Amniotic stem cell (primary cell): ENCODE results near the gene C16orf90.
"Not testable (repeated sequence)": the region's sequence is repeated elsewhere in the genome, so short reads cannot be mapped to it uniquely, and the experiment has no call there.

ENCODE experiments used
- DNase-seq: peaks from one replicate; lab custom pipeline; 2025; lab: John Stamatoyannopoulos, UW

Gene C16orf90

DNA sequence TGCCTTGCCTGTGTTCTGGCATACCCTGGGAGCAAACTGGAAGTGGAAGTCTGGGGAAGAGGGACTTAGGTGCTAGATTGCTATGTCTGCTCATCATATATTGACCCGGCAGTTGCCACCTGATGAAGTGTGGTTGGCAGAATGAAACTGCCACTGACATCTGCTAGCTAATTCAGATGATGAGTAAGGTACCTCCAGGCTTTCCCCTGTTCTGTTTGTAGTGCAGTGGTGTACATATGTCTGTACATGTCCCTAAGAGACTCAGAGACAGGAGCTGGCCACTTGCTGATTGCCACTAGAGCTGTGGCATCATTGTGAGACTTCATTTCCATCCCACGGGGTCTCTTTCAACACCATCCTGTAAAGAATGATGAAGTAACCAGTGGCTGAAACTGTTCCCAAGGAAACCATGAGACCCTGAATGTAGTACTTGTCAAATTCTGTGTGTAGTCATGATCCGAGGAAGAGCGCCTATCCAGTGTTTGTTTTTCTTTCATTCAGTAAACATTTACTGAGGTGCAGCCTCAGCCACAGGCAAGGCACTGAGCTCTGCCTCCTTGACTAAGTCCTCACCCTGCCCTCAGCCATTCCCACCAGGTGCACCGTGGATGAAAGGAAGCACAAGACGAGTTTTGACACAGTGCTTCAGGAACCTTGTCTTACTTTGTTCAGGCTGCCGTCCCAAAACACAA is 18.7 kb upstream of the C16orf90 start:
- no peak for DNase-seq

DNA sequence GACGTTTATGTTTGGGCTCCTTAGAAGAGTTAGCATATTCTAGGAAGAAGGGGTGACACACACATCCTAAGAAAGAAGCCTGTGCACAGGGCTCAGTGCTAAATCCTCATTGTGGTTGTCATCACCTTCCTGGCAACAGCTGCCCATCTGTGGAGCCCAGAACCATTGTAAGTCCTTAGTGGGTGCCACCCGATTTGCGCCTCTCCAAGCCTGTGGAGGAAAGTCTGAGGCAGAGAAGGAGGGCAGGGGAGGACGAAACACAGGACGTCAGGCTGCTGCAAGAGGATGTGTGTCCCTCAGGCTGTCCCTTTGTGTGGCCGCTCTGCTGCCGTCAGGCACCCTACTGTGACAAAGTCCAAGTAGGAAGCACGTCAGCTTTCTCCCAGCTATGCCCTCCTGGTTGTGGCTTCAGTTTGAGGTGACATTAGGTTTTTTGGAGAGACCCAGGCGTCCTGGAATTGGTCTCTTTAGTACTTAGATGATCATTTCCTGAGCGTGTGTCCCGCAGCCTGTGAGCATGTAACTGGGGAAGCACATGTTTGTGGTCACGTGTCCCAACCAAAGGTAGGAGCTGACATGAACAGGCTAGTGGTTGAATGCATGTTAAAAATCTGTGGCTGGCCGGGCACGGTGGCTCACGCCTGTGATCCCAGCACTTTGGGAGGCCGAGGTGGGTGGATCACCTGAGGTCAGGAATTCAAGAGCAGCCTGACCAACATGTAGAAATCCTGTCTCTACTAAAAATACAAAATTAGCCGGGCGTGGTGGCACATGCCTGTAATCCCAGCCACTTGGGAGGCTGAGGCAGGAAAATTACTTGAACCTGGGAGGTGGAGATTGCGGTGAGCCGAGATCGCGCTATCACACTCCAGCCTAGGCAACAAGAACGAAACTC is 16.2 kb upstream of the C16orf90 start:
- no peak for DNase-seq

DNA sequence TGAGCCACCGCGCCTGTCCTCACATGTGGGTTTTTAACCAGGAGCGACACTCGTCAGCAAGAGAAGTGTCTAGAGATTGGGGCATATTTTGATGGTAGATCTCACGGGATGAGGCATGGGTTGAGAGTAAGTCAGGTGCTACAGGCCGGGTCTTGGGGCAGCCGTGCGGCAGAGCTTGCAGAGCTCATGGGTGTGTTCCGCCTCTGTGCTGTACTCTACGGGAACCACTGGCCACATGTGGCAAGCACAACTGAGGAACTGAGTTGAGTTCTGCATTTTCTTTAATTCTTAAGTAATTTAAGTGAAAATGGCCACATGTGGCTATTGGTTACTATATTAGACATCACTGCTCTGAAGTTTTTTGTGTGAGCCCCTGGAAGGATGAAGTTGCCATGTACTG is 15.1 kb upstream of the C16orf90 start:
- DNase-seq = no peak

DNA sequence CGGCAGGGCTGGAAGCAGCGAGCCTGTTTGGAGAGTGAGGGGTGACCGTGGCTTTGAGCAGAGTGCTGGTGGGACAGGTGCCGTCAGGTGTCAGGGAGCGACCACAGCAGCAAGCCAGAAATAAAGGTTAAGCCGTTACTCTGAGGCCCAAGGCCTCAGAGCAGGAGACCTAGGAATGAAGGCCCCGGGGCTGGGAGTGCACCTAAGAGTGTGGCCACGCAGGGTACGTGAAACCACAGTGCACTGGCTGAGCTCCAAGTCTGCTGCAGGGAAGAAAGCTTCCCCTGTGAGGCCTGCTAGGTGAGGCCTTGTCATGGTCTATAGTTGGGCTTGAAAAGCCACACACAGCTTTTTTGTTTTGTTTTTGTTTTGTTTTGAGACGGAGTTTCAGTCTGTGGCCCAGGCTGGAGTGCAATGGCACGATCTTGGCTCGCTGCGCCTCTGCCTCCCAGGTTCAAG is 14.2 kb upstream of the C16orf90 start:
- no peak for DNase-seq

DNA sequence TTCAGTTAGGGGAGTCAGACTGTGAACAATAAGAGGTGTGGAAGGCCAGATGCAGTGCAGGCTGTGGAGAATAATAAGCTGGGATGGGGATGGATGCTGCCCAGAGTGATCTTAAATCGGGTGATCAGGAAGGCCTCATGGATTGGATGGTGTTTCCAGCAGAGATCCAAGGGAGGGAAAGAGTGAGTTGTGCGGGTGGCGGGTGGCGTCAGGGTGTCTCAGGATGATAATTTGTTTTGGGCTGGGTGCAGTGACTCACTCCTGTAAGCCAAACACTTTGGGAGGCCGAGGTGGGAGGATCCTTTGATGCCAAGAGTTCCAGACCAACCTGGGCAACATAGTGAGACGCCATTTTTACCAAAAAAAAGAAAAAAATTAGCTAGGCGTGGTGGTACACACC is 13.4 kb upstream of the C16orf90 start:
- no peak for DNase-seq

DNA sequence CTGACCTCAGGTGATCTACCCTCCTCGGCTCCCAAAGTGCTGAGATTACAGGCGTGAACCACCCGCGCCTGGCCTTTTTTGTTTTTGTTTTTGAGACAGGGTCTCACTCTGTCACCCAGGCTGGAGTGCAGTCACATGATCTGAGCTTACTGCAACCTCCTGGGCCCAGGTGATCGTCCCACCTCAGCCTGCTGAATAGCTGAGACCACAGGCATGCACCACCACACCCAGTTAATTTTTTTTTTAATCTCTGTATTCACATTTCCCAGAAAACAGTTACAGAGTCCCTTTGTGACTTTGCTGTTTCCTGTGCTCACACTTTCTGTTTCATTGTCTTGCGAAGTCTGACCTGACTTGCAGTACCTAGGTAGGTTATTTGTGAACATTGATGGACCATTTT is 8.2 kb upstream of the C16orf90 start:
- DNase-seq = no peak

DNA sequence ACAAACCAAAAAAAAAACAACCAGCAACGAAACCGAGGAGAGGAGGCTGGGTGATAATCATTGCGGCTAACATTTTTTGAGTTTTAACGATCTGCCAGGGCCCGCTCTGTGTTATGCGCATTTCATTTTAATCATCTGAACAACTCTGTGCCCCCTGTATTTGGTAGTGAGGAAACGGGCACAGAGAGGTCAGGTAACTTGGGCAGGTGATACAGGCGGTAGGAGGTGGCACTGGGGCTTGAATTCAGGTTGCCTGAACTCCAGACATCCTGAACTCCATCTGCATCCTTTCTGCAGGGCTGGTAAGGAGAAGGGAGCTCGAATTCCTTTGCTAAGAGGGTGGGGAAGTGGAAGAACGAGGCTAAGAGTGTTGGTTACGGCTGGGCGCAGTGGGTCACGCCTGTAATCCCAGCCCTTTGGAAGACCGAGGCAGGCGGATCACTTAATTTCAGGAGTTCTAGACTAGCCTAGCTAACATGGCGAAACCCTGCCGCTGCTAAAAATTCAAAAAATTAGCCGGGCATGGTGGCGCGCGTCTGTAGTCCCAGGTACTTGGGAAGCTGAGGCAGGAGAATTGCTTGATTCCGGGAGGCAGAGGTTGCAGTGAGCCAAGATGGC is 6.6 kb upstream of the C16orf90 start:
- no peak for DNase-seq

DNA sequence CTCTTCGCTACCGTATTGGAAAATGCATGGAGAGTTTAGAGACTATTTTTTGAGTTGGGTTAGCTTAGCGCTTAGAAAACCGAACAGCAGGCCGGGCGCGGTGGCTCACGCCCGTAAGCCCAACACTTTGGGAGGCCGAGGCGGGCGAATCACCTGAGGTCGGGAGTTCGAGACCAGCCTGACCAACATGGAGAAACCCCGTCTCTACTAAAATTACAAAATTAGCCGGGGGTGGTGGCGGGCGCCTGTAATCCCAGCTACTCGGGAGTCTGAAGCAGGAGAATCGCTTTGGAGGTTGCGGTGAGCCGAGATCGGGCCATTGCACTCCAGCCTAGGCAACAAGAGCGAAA is 6.1 kb upstream of the C16orf90 start:
- DNase-seq = not testable (repeated sequence)

DNA sequence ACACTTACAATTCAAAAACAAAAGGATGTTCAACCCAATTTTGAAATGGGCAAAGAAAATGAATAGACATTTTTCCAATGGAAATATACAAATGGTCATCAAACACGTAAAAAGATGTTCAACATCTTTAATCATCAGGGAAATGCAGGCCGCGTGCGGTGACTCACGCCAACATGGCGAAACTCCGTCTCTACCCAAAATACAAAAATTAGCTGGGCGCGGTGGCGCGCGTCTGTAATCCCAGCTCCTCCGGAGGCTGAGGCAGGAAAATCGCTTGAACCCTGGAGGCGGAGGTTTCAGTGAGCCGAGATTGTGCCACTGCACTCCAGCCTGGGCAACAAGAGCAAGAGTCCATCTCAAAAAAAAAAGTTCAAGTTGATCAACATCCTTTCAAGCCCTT is 3.7 kb upstream of the C16orf90 start:
- DNase-seq = no peak

DNA sequence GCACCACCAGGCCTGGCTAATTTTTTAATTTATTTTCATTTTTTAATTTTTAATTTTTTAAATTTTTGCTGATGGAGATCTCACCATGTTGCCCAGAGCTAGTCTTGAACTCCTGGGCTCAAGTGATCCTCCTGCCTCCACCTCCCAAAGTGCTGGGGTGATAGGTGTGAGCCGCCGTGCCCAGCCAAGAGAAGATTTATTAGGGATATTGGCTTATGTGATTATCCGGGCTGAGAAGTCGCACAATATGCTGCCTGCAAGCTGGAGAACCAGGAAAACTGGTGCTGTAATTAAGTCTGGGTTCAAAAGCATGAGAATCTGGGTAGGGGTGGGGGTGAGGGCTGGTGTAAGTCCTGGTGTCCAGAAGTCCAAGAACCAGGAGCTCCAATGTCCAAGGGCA is 2.5 kb upstream of the C16orf90 start:
- DNase-seq = no peak

DNA sequence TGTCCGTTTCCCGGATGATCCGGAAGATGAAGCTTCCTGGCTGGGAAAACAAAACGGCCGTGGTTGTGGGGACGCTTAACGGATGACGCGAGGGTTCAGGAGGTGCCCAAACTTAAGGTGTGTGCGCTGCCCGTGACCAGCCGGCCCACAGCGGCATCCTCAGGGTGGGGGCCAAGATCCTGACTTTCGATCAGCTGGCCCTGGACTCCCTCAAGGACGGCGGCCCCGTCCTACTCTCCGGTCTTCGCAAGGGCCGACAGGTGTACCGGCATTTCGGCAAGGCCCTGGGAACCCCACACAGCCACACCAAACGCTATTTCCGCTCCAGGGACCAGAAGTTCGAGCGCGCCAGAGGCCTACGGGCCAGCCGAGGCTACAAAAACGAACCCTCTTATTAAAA is 1.1 kb upstream of the C16orf90 start:
- no peak for DNase-seq

DNA sequence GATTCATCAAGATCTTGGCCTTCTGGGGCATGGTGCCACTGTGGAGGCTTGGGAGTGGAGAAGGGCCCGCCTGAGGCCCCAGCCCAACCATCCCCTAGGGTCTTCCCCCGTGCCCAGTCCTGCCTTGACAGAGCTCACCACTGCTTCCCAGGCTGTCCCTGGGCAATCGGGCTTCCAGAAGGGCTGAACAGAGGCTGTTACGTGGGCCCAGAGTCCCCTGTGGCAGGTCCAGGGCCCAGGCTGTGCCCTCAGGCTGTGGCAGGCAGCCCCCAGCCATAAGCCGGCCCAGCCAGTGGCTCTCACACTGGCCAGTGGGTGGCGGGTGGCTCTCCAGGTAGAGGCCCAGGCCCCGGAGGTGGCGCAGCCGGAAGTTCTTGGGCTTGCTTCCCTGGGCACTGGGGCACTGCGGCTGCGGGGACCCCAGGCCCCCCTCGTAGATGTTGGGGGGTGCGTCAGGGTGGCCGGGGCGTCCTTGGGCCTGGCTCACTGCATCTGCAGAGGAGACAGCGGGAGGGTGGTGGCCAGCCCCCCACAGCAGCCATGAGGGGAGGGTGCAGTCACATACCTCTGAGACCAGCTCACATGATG is 809 bp downstream of the C16orf90 start:
- DNase-seq = no peak

DNA sequence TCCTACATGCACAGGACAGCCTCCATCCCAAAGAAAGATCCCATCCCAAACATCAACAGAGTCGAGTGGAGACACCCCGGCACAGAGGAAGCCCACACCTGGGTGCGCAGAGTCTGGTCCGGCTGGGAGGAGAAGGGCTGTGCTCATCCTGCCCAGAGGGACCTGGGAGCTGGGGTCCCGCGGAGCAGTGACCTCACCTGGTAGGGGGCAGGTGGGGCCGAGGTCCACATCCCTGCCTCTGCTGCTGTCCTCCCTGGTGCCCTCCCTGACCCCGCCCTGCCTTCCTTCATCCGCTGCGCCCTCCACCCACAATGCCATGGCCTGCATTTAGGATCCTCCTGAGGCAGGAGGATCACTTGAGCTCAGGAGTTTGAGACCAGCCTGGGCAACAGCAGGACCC is 2.9 kb downstream of the C16orf90 start:
- DNase-seq = no peak

DNA sequence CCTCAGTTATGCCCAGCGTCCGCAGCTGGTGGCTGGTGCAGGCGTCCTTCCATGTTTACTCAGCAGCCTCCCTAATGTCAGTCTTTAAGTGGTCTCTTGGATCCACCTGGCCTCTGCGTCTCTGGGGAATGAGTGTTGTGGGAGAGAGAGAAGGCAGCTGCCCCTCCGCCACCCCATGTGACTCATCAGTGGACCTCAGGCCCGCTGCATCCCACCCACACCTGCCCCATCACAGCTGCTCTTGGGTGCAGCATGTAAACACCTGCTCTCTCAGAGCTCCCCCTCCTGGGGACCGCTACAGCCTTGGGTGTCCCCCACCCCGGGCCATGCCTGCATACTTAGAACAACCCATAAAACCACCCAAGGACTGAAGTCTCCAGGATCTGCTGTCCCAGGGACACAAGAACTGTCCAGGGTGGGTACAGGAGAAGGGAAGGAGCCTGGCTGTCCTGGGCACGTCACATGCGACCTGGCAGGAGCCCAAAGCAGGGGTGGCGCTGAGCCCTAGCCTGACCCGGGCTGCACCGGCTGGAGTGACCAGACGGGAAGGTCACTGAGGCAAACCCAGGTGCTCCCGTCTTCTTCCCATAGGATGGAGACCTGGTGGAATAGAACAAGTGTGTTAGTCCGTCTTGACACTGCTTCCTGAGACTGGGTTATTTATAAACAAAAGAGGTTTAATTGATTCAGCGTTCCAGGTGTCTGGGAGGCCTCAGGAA is 4.2 kb downstream of the C16orf90 start:
- no peak for DNase-seq

DNA sequence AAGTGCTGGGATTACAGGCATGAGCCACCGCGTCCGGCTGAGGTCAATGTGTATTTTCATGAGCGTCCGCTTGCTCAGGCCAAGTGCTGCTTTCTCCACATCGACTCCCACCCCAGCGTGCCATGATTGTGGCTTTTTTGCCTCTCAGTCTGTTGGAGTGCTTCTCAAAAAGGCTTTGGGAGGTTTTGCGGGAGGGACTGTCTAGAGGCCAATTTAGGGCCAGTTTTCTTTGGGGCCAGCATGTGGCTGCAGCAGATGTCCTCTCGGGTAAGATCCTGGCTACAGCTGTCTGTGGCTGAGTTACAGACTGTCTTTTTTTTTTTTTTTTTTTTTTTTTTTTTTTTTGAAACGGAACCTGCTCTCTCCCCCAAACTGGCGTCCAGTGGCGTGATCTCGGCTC is 6.5 kb downstream of the C16orf90 start:
- no peak for DNase-seq

DNA sequence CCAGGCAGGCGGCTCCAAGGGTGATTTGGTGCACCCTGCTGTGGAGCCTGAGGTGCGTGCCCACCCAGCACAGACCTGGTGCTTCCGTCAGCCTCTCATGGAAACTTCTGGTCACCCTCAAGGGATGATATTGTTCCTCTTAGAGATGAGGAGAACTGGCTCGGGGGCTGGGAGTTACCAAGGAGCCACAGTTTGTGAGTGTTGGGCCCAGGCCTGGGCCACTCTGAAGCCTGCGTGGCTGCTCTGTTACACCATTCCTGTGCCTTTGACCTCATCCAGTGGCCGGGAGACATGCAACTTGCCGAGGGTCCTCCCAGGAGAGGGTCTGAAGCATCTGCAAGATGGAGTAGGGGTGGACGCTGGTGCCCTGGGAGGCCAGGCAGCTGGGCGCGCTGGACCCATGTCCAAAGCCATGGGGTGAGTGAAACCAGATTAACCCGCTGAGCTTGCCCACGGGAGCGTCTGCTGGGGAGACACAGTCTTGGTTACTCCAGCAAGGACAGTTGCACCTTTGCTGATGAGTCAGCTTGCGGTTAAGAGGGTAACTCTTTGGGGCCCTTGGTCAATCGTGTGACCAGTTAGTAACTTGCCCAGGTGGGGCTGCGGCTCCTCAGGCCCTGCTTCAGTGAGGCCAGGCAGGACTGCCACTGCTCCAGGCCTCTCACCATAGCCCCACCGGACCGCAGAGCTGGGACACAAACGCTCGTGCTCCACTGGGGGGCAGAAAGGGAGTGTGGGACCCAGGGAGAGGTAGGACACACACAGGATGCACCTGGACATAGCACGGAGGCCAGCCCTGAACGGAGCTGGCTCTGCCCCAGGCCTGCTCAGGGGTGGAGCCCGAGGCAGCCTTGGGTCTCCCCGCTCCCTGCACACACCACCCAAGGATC is 7.5 kb downstream of the C16orf90 start:
- DNase-seq = no peak

DNA sequence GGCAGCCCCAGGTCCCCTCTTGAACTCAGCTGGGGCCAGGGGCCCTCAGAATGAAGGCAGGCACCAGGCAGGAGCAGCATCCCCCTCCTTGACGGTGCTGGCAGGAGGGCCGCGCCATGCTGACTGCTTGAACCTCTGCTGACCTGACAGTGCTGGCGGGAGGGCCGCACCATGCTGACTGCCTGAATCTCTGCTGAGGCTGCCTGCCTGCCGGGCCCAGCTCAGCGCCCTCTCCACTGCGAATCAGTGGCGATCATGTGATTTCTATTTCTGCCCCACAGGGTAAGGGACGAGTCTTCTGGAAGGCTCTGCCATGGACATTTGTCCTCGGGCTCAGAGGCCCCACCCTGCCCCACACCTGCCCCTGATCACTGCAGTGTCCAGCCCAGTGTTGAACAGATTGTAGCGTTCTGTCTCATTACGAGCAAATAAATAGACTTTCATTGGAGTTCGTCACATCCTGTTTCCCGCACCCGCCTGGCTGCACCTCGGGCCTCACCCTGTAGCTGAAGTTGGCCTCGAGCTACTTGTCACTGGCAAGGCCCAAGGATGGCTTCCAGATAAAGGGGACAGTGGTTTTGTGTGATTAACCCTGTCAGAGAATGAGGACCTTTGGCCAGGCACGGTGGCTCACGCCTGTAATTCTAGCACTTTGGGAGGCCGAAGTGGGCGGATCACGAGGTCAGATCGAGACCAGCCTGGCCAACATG is 8.6 kb downstream of the C16orf90 start:
- DNase-seq = no peak

DNA sequence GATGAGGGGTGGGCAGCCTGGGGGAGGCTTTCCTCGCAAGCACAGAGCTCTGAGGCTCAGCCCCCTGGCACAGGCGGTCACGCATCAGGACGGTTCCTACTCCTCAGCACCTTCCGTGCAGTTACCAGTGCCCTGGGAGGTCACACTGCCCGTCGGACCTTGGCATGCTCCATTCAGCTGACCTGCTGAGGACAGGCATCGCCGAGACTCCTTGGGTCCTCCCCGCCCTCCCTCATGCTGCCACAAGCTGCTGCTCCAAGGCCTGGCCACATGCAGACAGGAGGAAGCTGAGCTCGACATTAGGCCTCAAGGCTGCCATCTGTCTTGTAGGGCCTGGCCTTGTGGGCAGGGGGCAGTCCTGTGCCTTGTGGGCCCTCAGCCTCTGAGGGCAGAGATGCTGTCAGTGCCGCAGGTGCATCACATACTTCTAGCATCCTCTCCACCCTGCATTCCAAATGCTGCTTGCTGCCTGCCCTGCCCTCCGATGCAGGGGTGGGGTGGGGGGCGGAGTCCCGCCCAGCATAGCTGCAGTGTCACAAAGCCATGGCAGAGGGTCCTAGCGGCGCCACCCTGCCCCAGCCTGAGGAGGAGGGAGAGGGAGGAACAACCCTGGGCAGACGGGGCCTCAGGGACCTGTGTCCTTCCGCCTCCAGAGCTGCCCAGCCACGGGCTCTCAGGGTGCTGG is 9.3 kb downstream of the C16orf90 start:
- no peak for DNase-seq

DNA sequence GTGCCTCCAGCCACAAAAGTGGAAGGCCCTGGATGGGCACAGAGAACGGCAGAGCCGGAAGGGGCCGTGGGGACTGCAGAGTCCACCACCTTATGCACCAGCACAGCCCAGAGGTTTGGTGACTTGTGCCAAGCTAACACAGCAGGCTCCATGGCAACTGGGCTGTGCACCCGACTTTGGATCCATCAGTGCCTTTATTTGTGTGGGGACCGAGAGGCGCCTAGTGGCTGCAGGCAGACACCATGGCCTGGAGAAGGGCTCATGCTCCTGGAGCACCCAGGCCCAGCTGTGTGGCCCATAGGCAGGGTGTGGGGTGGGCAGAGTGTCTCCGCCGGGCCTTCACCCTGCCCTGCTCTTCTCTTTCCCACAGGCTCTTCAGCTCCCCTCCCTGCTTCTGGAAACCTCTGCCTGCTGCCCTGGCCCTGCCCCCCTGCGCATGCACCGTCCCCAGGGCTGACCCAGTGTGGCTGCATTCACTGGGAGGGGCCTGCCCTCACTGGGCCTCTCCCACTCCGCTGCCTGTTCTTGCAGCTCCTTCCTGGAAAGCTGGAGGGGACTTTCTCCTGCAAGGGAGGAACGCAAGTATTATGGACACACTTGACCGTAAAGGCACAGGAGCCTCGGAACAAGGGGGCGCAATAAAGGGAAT is 10.1 kb downstream of the C16orf90 start:
- no peak for DNase-seq
